GM10248 (cell line): Measurements from ENCODE around the gene TUSC7.

ENCODE experiments used
- CTCF ChIA-PET: fragments of 300-600 bp; sonication (Branson Sonifier 250); formaldehyde crosslinking; extraction: SDS; loops from one replicate; lab custom pipeline; 2021; ENCODE audit warnings: antibody characterized with exemption; lab: Yijun Ruan, JAX
- POLR2A ChIA-PET: fragments of 350-650 bp; sonication (Branson Sonifier 250); formaldehyde crosslinking; extraction: SDS; loops from one replicate; lab custom pipeline; 2020; ENCODE audit warnings: antibody characterized with exemption; lab: Yijun Ruan, JAX
- DNase-seq: peaks from one replicate; pipeline ENCODE4 v3.0.0; 2012; ENCODE audit errors: extremely low spot score
- CTCF ChIP-seq: IDR thresholded peaks from 2 replicates; pipeline ENCODE4 v1.5.1; 2012; ENCODE audit warnings: mild to moderate bottlenecking, low read depth; ENCODE audit errors: extremely low read depth, missing control alignments, control extremely low read depth

Gene TUSC7

GRCh38 chr3:116716490-116716889, 6.9 kb downstream of the TUSC7 start:
- TF ChIP-seq CTCF = no peak
- CTCF ChIA-PET = interaction anchor here (1.7 kb wide), 1 partner anchor 11 kb away, joined by 4 read pairs; no protein-coding TSS in a partner anchor
- POLR2A ChIA-PET = no interaction called here
- no peak for DNase-seq

- TF ChIP-seq CTCF = no peak
- ChIA-PET POLR2A (no interaction called here), CTCF (interaction anchor here (1.7 kb wide), 1 partner anchor 10 kb away, joined by 4 read pairs; no protein-coding TSS in a partner anchor)
- DNase-seq = no peak
These were observed 8.0 kb downstream of the TUSC7 start for GRCh38 chr3:116717566-116717965.

GRCh38 chr3:116728454-116728853, 18.9 kb downstream of the TUSC7 start:
- no peak for DNase-seq
- POLR2A ChIA-PET = no interaction called here
- no peak for TF ChIP-seq CTCF
- CTCF ChIA-PET = no interaction called here

- no peak for TF ChIP-seq CTCF
- ChIA-PET POLR2A (no interaction called here), CTCF (no interaction called here)
- DNase-seq = no peak
These were observed 24.7 kb downstream of the TUSC7 start for GRCh38 chr3:116734243-116734642.

GRCh38 chr3:116739678-116740077, 30.1 kb downstream of the TUSC7 start:
- TF ChIP-seq CTCF = no peak
- ChIA-PET POLR2A (no interaction called here), CTCF (no interaction called here)
- no peak for DNase-seq

- DNase-seq = no peak
- ChIA-PET POLR2A (no interaction called here), CTCF (no interaction called here)
These were observed 30.7 kb downstream of the TUSC7 start for GRCh38 chr3:116740293-116740692.

More at GRCh38 chr3:116740293-116740692, 30.7 kb downstream of the TUSC7 start:
- TF ChIP-seq CTCF = no peak
